Mucosa of descending colon (tissue), 3 donors: ENCODE data around the gene GBE1. TPM values are rescaled to one million over a fixed set of nuclear protein-coding genes. Genes with fewer than 3 reads are reported as not detected.

Experiments
- ATAC-seq: fragments of 200-7000 bp; cut with Tn5 transposase; one replicate; pipeline ENCODE4 v1.9.1; 2020; ENCODE audit warnings: mild to moderate bottlenecking, moderate library complexity
- DNase-seq, 3 donors: peaks; one replicate each; pipeline ENCODE4 v3.0.0-alpha.2; 2020
- H3K36me3 ChIP-seq: fragments of 200-600 bp; one replicate; pipeline ENCODE4 v1.8.0; 2021; ENCODE audit warnings: low read depth, mild to moderate bottlenecking
- H3K4me1 ChIP-seq: fragments of 200-600 bp; one replicate; pipeline ENCODE4 v1.8.0; 2021; ENCODE audit warnings: low read depth, mild to moderate bottlenecking
- H3K4me3 ChIP-seq: fragments of 200-600 bp; one replicate; pipeline ENCODE4 v1.8.0; 2021; ENCODE audit warnings: mild to moderate bottlenecking
- H3K9me3 ChIP-seq: fragments of 200-600 bp; one replicate; pipeline ENCODE4 v1.8.0; 2021; ENCODE audit warnings: mild to moderate bottlenecking
- intact Hi-C, 2 donors: fragments of 100-400 bp; cut with DNase I in 1 of 2; cut with micrococcal nuclease in 1 of 2; formaldehyde crosslinking; loops; one replicate each; pipeline versions ENCODE4 v1.11.0 to v1.11.1; 2022; cut with DNase I, micrococcal nuclease
- total RNA-seq, 3 donors: library from RNA; stranded (reverse); fragmentation: NEBNext Ultra II Directional in 2 of 3; extraction: Animal tissue kit (Norgen Biotek cat#: 25700) in 2 of 3; gene quantifications; one replicate each; pipeline versions ENCODE4 v1.2.1 to v1.2.4, GENCODE V29; 2021 to 2023
- TF ChIP-seq, protein P1 (sequence below): fragments of 200-600 bp; IDR thresholded peaks from one replicate; pipeline ENCODE4 v1.8.0; 2022; ENCODE audit warnings: antibody characterized with exemption, mild to moderate bottlenecking
- donor health status: DM: no; HTN: no; CAD: no; lungs with moderate emphysema.
- donor health status: DM: no; HTN: no; CAD: no.
- donor health status: DM: no; HTN: yes; CAD: no.

The GBE1 gene
- total RNA-seq, 3 donors from 2014 or later = 17.7 to 20.3 (median 18.8) TPM

DNA sequence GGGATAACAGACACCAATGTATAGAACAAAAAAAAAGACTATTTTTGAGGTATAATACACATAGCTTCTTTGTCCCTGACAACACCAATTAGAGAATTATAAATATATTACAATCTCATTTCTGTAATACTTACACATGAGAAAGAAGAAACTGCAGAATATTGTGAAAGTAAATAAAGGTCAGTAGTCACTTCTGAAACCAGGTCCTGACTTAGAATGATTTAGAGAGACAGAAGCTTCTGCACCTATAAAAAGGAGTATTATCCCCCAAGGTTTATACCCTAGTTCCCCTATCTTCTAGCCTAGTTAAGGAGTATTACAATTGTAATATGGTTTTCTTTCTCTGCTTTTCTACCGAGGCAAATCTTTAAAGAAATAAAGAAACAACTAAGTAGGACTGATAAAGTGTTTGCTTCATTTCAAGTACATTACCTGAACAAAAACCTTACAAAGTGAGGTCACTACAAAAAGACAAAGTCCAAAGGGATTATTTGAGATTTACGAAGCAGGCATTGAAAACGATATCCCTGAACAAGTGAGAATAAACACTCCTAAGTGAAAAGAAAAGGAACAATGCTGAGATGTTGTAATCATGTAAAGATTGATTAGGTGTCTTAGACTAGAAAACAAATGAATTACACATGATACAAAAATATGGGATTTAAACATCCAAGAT lies 103.0 kb downstream of the GBE1 start:
- Histone ChIP-seq H3K4me3 (no peak overlapping the region), H3K36me3 (no peaks in the 10 kb centered on the region), H3K9me3 (no peaks in the 10 kb centered on the region), H3K4me1 (no peaks in the 10 kb centered on the region)
- intact Hi-C loops = no loop called here
- ATAC-seq (no peak), DNase-seq (no peak)
- TF ChIP-seq, protein P1, sequence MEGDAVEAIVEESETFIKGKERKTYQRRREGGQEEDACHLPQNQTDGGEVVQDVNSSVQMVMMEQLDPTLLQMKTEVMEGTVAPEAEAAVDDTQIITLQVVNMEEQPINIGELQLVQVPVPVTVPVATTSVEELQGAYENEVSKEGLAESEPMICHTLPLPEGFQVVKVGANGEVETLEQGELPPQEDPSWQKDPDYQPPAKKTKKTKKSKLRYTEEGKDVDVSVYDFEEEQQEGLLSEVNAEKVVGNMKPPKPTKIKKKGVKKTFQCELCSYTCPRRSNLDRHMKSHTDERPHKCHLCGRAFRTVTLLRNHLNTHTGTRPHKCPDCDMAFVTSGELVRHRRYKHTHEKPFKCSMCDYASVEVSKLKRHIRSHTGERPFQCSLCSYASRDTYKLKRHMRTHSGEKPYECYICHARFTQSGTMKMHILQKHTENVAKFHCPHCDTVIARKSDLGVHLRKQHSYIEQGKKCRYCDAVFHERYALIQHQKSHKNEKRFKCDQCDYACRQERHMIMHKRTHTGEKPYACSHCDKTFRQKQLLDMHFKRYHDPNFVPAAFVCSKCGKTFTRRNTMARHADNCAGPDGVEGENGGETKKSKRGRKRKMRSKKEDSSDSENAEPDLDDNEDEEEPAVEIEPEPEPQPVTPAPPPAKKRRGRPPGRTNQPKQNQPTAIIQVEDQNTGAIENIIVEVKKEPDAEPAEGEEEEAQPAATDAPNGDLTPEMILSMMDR = no peak

DNA sequence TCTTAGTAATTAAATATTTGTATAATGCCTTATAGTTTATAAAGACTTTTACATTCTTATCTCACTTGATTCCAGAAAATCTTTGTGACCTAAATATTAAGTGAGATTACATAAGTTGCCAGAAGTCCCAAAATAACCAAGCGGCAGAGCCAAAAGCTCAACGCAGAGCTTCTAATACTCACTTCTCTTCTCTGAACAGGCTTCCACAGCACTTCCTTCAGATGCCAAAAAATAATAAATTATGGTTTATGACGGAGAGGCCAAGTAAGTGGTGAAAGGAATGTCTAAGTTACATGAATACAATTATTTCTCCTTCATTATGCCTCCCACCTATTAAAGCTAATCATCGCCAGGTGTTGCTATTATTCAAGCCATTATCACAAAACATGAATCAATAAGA lies 110.3 kb downstream of the GBE1 start:
- ATAC-seq (no peak), DNase-seq (no peak)
- TF ChIP-seq, protein P1 = no peak
- Histone ChIP-seq H3K4me1 (no peaks in the 10 kb centered on the region), H3K9me3 (no peaks in the 10 kb centered on the region), H3K36me3 (no peaks in the 10 kb centered on the region), H3K4me3 (no peak overlapping the region)
- intact Hi-C loops = no loop called here

DNA sequence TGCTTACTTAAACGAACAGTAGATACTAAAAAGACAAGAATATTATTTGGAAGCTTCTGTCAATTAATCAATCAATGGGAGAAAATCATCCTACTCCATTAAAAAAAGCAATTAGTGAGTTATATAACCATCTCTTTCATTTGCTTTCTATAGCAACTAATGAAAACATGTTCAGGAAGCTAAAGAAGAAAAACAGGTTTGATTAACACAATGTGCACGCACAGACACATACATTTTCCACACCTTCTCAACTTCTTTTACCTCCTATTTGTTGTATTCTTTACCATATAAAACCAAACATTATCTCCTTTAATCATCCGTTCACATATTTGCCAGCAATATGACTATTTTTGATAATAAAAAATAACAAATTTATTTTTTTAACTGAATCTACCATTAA lies 111.3 kb downstream of the GBE1 start:
- TF ChIP-seq, protein P1 = no peak
- Histone ChIP-seq H3K4me1 (no peaks in the 10 kb centered on the region), H3K4me3 (no peak overlapping the region), H3K9me3 (no peaks in the 10 kb centered on the region), H3K36me3 (no peaks in the 10 kb centered on the region)
- ATAC-seq (no peak), DNase-seq (no peak)
- intact Hi-C loops = no loop called here

DNA sequence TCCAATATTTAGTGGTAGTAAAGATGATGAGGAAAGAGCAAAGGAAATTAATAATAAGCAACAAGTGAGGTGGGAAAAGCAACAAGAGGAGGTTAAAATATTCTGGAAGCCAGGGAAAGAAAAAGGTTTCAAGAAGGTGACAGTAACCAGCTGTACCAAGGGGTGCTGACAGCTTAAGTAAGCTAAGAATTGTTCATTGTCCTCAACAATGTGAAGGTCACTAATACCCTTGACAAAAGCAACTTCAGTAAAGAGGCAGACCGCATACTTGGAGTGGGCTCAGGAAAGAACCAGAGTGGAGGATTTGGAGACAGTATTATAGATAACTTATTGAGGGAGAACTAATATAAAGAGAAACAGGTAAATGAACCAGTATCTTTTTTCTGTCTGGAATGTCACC lies 116.2 kb downstream of the GBE1 start:
- Histone ChIP-seq H3K4me1 (no peaks in the 10 kb centered on the region), H3K9me3 (no peaks in the 10 kb centered on the region), H3K36me3 (no peaks in the 10 kb centered on the region), H3K4me3 (no peak overlapping the region)
- intact Hi-C loops = no loop called here
- DNase-seq = no peak
- ATAC-seq = no peak
- TF ChIP-seq, protein P1 = no peak

DNA sequence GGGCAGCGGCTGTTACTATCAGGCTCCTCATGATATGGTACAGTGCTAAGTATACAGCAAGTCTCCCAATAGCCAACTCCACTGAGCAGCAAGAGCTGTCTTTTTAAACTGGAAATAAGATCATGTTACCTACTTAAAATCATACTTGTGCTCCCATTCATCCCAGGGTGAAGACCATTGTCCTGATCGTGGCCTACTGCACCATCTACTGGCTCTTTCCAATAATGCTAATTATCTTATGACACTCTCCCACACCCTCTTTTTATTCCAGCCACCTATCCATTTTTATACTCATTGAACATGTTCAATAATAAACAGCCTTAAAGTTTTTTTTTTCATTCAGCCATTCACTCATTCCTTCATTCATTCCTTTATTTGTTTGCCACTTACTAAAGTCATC lies 117.7 kb downstream of the GBE1 start:
- peak; percentile 53 for ATAC-seq
- Histone ChIP-seq H3K9me3 (no peaks in the 10 kb centered on the region), H3K4me3 (no peak overlapping the region), H3K4me1 (no peaks in the 10 kb centered on the region), H3K36me3 (no peaks in the 10 kb centered on the region)
- intact Hi-C loops = no loop called here
- peak in 1 of 3 donors; percentile 33 for DNase-seq
- TF ChIP-seq, protein P1 = no peak

DNA sequence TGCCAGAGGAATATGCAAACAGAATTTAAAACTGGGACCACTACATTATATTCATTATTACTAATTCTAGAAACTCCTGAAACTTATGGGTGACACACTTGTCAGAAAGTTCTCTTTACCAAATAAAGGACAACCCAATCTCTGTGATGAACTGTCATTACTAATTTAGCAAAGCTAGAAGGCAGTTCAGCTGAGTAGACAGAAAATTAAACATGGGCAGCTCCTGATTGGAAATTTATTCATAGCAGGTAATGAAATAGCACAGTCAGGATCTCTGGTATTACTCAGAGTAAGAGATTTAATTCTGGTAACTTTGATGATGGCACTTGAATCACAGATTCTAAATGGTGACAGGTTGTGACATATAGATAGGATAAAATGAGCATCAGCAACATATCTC lies 123.0 kb downstream of the GBE1 start:
- intact Hi-C loops = no loop called here
- H3K4me3 ChIP-seq = no peak overlapping the region
- ATAC-seq (no peak), DNase-seq (no peak)
- no peaks in the 10 kb centered on the region for H3K36me3 ChIP-seq
- no peaks in the 10 kb centered on the region for H3K4me1 ChIP-seq
- TF ChIP-seq, protein P1 = no peak
- H3K9me3 ChIP-seq = no peaks in the 10 kb centered on the region
